HG03108 (cell line): ENCODE results near the gene FASTK.
"Not testable (repeated sequence)": the region's sequence is repeated elsewhere in the genome, so short reads cannot be mapped to it uniquely, and the experiment has no call there.

Experiments used
- ATAC-seq: cut with Tn5 transposase; IDR thresholded peaks from one replicate; pipeline ENCODE4 v1.9.1; 2021; ENCODE audit warnings: moderate library complexity; ENCODE audit not compliant: unreplicated experiment

Gene FASTK

DNA sequence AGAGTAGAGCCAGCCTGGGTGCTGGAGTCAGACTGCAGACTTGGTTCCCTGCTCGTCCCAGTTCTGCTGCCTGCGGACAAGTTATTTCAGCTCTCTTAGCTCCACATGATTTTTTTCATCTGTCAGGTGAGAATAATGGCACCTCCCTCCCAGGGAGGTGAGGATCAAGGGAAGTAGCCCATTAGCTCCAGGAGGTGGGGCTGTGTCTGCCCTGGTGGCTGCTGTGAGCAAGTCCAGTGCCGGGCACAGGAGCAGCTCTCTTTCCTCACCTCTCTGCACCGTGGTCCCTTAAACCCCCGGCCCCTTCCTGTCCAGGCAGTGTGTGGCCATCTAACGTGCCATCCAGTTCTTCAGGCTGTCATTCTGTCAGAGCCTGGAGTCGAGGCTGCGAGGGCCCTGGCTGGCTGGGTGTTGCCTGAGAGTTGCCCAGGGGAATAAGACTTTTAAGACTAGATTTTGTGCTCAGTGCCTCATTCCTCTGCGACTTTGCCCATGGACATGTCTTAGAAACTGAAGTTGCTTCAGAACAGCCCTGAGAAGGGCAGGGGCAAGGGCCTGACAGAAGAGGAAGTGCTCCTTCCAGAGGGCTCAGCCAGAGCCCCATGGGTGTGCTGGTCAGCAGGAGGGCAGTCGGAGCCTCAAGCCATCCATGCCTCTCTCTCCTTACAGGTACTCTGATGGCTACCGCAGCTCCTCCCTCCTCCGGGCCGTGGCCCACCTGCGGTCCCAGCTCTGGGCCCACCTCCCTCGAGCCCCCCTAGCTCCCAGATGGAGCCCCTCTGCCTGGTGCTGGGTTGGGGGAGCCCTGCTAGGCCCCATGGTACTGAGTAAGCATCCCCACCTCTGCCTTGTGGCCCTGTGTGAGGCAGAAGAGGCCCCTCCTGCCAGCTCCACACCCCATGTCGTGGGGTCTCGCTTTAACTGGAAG is 47.4 kb downstream of the FASTK start:
- ATAC-seq, result no peak

DNA sequence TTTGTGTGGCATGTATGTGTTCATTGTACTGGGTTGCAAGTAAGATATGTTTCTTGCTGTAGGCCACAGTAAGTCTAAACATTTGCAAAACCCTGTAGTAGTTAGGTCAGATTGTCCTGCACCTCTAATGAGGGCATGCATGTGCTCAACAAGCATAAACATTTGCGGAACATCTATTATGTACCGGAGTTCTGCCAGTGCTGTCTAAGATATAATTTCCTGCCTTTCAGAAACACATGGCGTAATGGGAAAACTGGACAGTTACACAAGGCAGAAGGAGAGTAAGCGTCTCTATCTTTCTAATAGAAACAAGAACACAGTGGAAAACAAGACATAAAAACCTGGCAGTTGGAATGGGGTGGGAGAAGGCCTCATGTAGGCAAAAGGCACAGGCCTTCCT is 49.6 kb downstream of the FASTK start:
- ATAC-seq, result no peak

DNA sequence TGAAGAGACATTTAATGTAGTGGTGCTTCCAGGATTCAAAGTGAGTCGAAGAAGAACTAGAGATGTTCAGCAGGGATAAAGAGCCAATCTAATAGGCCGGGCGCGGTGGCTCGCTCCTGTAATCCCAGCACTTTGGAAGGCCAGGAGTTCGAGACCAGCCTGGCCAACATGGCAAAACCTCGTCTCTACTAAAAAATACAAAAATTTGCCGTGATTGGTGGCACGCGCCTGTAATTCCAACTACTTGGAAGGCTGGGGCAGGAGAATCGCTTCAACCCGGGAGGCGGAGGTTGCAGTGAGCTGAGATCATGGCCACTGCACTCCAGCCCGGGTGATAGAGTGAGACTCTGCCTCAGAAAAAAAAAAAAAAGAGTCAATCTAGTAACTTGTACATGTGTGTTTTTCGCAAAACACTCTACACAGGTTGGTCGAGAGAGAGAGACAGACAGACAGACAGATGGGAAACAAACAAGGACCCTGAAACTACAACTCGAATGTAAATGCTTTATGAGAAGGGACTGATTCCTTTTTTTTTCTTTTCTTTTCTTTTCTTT is 51.6 kb downstream of the FASTK start:
- no peak for ATAC-seq

DNA sequence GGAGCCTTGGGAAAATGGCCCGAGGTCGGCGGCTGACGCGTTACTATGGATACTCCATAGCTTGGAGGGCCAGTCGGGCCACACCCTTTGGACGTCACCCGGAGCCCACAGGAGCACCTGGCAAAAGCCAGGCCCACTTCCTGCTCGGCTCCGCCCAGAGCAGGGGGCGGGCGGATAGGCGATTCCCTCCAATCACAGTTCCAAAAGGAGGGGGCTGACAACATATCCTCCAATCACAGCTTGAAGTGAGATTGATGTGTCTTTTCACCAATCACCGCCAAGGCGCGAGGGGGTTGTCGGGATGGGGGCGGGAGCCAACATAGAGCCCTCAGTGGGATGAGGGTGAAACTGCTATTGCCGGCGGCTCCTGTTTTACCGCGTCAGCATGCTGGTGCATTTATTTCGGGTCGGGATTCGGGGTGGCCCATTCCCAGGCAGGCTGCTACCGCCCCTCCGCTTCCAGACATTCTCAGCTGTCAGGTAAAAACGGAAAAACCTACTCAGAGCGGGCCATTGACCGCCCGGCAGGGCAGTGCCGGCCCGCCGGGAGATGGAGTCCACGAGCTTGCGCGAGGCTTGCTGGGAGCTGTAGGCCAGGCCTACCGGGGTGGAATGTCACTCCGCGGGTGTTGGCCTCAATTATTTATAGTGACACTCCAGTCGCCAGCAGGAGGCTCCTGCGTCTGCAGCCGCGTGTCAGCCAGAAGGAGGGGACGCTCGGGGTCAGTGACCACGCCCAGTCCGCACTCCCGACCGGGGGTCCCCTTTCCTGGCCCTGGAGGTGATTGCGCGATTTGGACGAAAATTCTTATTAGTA is 52.3 kb downstream of the FASTK start, which contains the start of gene ABCB8:
ABCB8 (plus strand) TSS at position 320 of the 817 bp plus-strand sequence; CDS start at position 386, 66 bp downstream.
- peak; percentile 98 for ATAC-seq

DNA sequence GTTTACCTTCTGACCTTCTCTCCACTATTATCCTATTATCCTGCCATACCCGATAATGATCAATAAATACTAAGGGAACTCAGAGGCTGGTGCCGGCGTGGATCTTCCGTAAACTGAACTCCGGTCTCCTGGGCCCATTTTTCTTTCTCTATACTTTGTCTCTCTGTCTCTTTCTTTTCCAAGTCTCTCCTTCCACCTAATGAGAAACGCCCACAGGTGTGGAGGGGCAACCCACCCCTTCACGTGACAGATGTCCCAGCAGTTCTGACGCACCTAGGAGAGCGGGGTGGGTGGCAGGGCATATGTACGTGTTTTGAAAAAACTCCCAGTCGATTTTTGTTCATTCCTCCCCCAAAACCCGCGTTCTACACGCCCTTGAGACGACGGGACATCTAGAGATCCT is 52.9 kb downstream of the FASTK start:
- not testable (repeated sequence) for ATAC-seq

DNA sequence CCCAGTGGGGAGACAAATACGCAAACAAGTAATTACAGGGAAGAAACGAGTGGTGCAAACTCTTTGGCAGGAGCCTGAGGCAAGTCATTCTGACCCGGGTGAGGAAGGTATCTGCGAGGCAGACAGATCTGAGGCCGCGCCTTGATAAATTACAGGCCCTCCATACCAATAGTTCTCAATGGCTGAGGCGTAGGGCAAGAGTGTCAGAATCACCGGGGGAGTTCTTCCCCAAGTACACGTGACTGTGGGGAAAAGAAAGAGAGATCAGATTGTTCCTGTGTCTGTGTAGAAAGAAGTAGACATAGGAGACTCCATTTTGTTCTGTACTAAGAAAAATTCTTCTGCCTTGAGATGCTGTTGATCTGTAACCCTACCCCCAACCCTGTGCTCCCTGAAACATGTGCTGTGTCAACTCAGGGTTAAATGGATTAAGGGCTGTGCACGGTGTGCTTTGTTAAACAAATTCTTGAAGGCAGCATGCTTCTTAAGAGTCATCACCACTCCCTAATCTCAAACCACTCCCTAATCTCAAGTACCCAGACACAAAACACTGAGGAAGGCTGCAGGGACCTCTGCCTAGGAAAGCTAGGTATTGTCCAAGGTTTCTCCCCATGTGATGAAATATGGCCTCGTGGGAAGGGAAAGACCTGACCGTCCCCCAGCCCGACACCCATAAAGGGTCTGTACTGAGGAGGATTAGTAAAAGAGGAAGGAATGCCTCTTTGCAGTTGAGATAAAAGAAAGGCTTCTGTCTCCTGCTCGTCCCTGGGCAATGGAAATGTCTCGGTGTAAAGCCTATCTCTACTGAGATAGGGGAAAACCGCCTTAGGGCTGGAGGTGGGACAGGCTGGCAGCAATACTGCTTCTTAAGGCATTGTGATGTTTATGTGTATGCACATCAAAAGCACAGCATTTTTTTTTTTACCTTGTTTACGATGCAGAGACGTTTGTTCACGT is 53.6 kb downstream of the FASTK start:
- ATAC-seq, result not testable (repeated sequence)
